GM12878 (cell line): ENCODE data around the gene ANGEL1. TPM values are rescaled to one million over a fixed set of nuclear protein-coding genes. Genes with fewer than 3 reads are reported as not detected.

Source experiments
- IKZF2 ChIP-seq, 2 experiments: fragments of 450-650 bp; IDR thresholded peaks; 2 replicates each; pipeline ENCODE4 v1.6.1; 2017; ENCODE audit warnings: mild to moderate bottlenecking in 2 of 2, moderate library complexity in 2 of 2
- KDM1A ChIP-seq: fragments of 200-600 bp; sonication (generic); IDR thresholded peaks from 2 replicates; pipeline ENCODE4 v1.6.1; 2016; ENCODE audit warnings: borderline replicate concordance
- NFIC ChIP-seq: IDR thresholded peaks from 2 replicates; pipeline ENCODE4 v1.6.1; 2012; ENCODE audit warnings: low read depth, mild to moderate bottlenecking, inconsistent platforms, low read length, moderate library complexity
- SIX5 ChIP-seq: IDR thresholded peaks from 2 replicates; pipeline ENCODE4 v1.6.1; 2011; ENCODE audit warnings: mild to moderate bottlenecking, low read depth, low read length, moderate library complexity; ENCODE audit not compliant: severe bottlenecking
- polyA plus RNA-seq, 11 experiments: library from polyadenylated mRNA; depleted of rRNA in 4 of 11; unstranded in 6 of 11; stranded (reverse) in 5 of 11; fragments of >200 nt; fragmentation: Nextera tagmentation in 4 of 11; fragmentation: Illumina TruSeq in 1 of 11; extraction: Ambion mirVana in 4 of 11; extraction: Trizol in 1 of 11; gene quantifications; 1 replicate in 1 of 11; 2 replicates in 10 of 11; pipeline versions ENCODE4 v1.2.1 to v1.2.3, GENCODE V29; 2011 to 2016; ENCODE audit warnings: inconsistent platforms in 2 of 11, missing spikeins in 2 of 11, low read depth in 1 of 11
- total RNA-seq, 4 experiments: library from RNA; depleted of rRNA in 3 of 4; stranded (reverse); fragments of >200 nt in 3 of 4; fragmentation: Illumina TruSeq in 1 of 4; extraction: Trizol in 1 of 4; gene quantifications; 2 replicates each; pipeline versions ENCODE4 v1.2.1 to v1.2.3, GENCODE V29; 2013 to 2021
- TF ChIP-seq, protein P1 (sequence below): IDR thresholded peaks from 2 replicates; pipeline ENCODE4 v1.6.1; 2012; ENCODE audit warnings: low read depth, low read length, improper control_type of control experiment
- TF ChIP-seq, protein P2 (sequence below): fragments of 450-650 bp; IDR thresholded peaks from 2 replicates; pipeline ENCODE4 v1.6.1; 2016; ENCODE audit warnings: mild to moderate bottlenecking
- TF ChIP-seq, protein P3 (sequence below): fragments of 450-650 bp; formaldehyde crosslinking; IDR thresholded peaks from 2 replicates; pipeline ENCODE4 v1.4.0; 2020; ENCODE audit warnings: mild to moderate bottlenecking, moderate library complexity

Gene ANGEL1
- total and polyA plus RNA-seq, 10 of the 15 experiments (the other 5 are each of a cell fraction or from before 2014, with no cell fraction given), result 1.7 to 29.7 (median 12.3) TPM

DNA sequence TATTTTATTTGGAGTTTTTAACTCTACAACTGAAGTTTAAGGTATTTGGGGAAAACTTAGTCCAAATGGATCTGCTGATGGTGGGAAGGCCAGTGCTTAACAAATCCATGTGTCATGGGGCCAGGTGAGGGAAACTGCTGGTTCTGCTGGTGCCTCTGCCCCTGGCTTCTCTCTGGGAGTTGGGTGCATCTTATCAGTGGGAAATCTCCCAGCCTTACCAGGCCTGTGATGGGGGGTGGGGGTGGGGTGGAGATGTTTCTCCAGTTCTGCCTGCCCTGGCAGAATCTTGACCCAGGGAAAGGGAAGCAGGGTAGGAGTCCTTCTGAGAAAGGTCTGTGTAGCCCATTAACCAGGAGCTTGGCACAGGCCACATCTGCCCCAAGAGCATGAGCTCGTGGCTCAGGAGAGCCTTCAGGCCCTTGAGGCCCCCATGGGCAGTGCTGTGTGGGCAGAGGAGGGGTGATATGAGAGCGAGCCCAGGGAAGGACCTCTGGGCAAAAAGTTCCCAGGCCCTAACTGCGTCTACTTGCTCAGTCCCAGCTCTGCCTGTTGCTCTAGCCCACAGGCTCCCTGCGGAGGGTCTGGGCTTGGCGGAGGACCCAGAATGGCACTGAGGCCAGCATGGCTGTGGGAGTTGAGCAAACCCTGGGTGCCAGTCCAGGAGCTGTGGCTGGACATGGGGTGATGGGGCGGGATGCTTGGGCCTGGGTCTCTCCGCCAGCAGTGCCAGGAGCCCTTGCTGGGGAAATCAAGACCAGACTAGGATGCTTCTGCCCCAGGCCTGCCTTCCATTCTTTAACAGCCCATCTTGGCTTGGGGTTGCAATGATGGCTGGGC, 33.2 kb downstream of the ANGEL1 start (continued):
- TF ChIP-seq SIX5 (no peak), KDM1A (no peak), IKZF2 (IDR thresholded peaks at IDR 0.05) (no peak), NFIC (no peak)
- TF ChIP-seq, protein P1, sequence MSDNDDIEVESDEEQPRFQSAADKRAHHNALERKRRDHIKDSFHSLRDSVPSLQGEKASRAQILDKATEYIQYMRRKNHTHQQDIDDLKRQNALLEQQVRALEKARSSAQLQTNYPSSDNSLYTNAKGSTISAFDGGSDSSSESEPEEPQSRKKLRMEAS, result no peak
- TF ChIP-seq, protein P2, sequence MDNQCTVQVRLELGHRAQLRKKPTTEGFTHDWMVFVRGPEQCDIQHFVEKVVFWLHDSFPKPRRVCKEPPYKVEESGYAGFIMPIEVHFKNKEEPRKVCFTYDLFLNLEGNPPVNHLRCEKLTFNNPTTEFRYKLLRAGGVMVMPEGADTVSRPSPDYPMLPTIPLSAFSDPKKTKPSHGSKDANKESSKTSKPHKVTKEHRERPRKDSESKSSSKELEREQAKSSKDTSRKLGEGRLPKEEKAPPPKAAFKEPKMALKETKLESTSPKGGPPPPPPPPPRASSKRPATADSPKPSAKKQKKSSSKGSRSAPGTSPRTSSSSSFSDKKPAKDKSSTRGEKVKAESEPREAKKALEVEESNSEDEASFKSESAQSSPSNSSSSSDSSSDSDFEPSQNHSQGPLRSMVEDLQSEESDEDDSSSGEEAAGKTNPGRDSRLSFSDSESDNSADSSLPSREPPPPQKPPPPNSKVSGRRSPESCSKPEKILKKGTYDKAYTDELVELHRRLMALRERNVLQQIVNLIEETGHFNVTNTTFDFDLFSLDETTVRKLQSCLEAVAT, result no peak
- TF ChIP-seq, protein P3, sequence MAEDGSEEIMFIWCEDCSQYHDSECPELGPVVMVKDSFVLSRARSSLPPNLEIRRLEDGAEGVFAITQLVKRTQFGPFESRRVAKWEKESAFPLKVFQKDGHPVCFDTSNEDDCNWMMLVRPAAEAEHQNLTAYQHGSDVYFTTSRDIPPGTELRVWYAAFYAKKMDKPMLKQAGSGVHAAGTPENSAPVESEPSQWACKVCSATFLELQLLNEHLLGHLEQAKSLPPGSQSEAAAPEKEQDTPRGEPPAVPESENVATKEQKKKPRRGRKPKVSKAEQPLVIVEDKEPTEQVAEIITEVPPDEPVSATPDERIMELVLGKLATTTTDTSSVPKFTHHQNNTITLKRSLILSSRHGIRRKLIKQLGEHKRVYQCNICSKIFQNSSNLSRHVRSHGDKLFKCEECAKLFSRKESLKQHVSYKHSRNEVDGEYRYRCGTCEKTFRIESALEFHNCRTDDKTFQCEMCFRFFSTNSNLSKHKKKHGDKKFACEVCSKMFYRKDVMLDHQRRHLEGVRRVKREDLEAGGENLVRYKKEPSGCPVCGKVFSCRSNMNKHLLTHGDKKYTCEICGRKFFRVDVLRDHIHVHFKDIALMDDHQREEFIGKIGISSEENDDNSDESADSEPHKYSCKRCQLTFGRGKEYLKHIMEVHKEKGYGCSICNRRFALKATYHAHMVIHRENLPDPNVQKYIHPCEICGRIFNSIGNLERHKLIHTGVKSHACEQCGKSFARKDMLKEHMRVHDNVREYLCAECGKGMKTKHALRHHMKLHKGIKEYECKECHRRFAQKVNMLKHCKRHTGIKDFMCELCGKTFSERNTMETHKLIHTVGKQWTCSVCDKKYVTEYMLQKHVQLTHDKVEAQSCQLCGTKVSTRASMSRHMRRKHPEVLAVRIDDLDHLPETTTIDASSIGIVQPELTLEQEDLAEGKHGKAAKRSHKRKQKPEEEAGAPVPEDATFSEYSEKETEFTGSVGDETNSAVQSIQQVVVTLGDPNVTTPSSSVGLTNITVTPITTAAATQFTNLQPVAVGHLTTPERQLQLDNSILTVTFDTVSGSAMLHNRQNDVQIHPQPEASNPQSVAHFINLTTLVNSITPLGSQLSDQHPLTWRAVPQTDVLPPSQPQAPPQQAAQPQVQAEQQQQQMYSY (CRISPR knock-in tag), result no peak
